Smooth muscle cell (in vitro differentiated cells): ENCODE data around the gene SLC31A1. TPM values are rescaled to one million over a fixed set of nuclear protein-coding genes. Genes with fewer than 3 reads are reported as not detected.
A peak's percentile ranks its signal among the peaks of the same experiment; 100 is the strongest.

Source experiments
- DNase-seq: peaks from one replicate; lab custom pipeline; 2025; ENCODE audit not compliant: unreplicated experiment; lab: John Stamatoyannopoulos, UW
- H2AFZ ChIP-seq: fragments of 200-600 bp; sonication (generic); 2 replicates; pipeline ENCODE4 v1.6.0; 2016; ENCODE audit warnings: antibody characterized with exemption, low read depth, mild to moderate bottlenecking
- H3F3A ChIP-seq: fragments of 200-600 bp; sonication (generic); 2 replicates; pipeline ENCODE4 v1.6.0; 2017; ENCODE audit warnings: antibody characterized with exemption, low read depth
- H3K27ac ChIP-seq: fragments of 200-600 bp; sonication (generic); 2 replicates; pipeline ENCODE4 v1.5.1; 2016; ENCODE audit warnings: low read depth, mild to moderate bottlenecking
- H3K27me3 ChIP-seq: fragments of 200-600 bp; sonication (generic); 2 replicates; pipeline ENCODE4 v1.6.1; 2016; ENCODE audit warnings: low read depth, mild to moderate bottlenecking
- H3K36me3 ChIP-seq: fragments of 200-600 bp; sonication (generic); 2 replicates; pipeline ENCODE4 v1.5.1; 2016; ENCODE audit warnings: low read depth
- H3K4me1 ChIP-seq: fragments of 200-600 bp; sonication (generic); 2 replicates; pipeline ENCODE4 v1.5.1; 2016; ENCODE audit warnings: low read depth
- H3K4me2 ChIP-seq: fragments of 200-600 bp; sonication (generic); 2 replicates; pipeline ENCODE4 v1.6.0; 2016; ENCODE audit warnings: mild to moderate bottlenecking
- H3K4me3 ChIP-seq: fragments of 200-600 bp; sonication (generic); 2 replicates; pipeline ENCODE4 v1.5.1; 2016; ENCODE audit warnings: mild to moderate bottlenecking
- H3K79me2 ChIP-seq: fragments of 200-600 bp; sonication (generic); 2 replicates; pipeline ENCODE4 v1.6.0; 2016; ENCODE audit warnings: low read depth, mild to moderate bottlenecking
- H3K9ac ChIP-seq: fragments of 200-600 bp; sonication (generic); 2 replicates; pipeline ENCODE4 v1.6.0; 2016; ENCODE audit warnings: low read depth
- H3K9me3 ChIP-seq: fragments of 200-600 bp; sonication (generic); replicated peaks from 2 replicates; pipeline ENCODE4 v1.5.1; 2016; ENCODE audit warnings: low read depth
- H4K20me1 ChIP-seq: fragments of 200-600 bp; sonication (generic); 2 replicates; pipeline ENCODE4 v1.6.0; 2016; ENCODE audit warnings: low read depth
- WGBS: methylation state at CpG from one replicate; pipeline ENCODE4 v1.1.7; 2016; ENCODE audit warnings: low lambda C conversion rate; 5-methylcytosine and 5-hydroxymethylcytosine counted together
- polyA plus RNA-seq: library from polyadenylated mRNA; unstranded; fragments of >200 nt; fragmentation: Nextera tagmentation; extraction: Ambion mirVana; gene quantifications from 2 replicates; pipeline ENCODE4 v1.2.1, GENCODE V29; 2016
- total RNA-seq: library from RNA; depleted of rRNA; stranded (reverse); fragments of >200 nt; gene quantifications from 2 replicates; pipeline ENCODE4 v1.2.3, GENCODE V29; 2014
- TF ChIP-seq, protein P1 (sequence below): fragments of 200-600 bp; sonication (generic); IDR thresholded peaks from 2 replicates; pipeline ENCODE4 v1.5.1; 2017; ENCODE audit warnings: borderline replicate concordance, mild to moderate bottlenecking, antibody characterized with exemption; ENCODE audit not compliant: insufficient read depth, poor library complexity, severe bottlenecking

SLC31A1 gene
- total and polyA plus RNA-seq, 2 experiments from 2014 or later = 34.7 to 35.8 TPM

DNA sequence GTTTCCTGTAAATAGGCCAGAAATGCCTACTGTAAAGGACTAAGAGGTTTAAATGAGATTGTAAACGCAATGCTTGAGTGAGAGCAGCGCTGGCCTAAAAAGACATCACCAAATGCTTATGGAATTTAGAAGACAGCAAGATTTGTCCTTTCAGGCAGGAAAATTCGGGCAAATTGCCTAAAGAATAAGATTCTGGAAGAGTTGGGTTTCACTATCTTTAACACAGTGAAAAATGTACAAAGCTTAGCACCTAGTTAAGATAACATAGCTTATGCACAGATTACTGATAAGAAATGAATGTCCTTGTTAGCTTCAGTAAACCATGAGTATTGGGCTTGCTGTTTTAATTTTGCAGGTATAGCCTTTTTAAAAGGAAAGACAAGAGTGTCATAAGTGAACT lies 4.9 kb upstream of the SLC31A1 start:
- Histone ChIP-seq H3K36me3 (no peaks in the 10 kb centered on the region), H3K27ac (no peak overlapping the region), H3K79me2 (peaks cover 74% of the 10 kb centered on the region), H3K4me1 (peaks cover 8% of the 10 kb centered on the region), H3K27me3 (no peaks in the 10 kb centered on the region), H3K9ac (no peak overlapping the region), H4K20me1 (peaks cover 67% of the 10 kb centered on the region), H3K9me3 (no peaks in the 10 kb centered on the region), H2AFZ (no peak overlapping the region), H3F3A (no peaks in the 10 kb centered on the region), H3K4me2 (no peak overlapping the region), H3K4me3 (no peak overlapping the region)
- TF ChIP-seq, protein P1, sequence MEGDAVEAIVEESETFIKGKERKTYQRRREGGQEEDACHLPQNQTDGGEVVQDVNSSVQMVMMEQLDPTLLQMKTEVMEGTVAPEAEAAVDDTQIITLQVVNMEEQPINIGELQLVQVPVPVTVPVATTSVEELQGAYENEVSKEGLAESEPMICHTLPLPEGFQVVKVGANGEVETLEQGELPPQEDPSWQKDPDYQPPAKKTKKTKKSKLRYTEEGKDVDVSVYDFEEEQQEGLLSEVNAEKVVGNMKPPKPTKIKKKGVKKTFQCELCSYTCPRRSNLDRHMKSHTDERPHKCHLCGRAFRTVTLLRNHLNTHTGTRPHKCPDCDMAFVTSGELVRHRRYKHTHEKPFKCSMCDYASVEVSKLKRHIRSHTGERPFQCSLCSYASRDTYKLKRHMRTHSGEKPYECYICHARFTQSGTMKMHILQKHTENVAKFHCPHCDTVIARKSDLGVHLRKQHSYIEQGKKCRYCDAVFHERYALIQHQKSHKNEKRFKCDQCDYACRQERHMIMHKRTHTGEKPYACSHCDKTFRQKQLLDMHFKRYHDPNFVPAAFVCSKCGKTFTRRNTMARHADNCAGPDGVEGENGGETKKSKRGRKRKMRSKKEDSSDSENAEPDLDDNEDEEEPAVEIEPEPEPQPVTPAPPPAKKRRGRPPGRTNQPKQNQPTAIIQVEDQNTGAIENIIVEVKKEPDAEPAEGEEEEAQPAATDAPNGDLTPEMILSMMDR = no peak
- 66% methylated on average over 3 of the region's 3 CpGs for WGBS
- no peak for DNase-seq

- Histone ChIP-seq H3K9me3 (no peaks in the 10 kb centered on the region), H3K79me2 (peaks cover 81% of the 10 kb centered on the region), H3K36me3 (no peaks in the 10 kb centered on the region), H3K27ac (peak overlapping the region; percentile 63), H3K4me1 (peaks cover 22% of the 10 kb centered on the region), H3K9ac (peak overlapping the region; percentile 3), H2AFZ (no peak overlapping the region), H4K20me1 (peaks cover 59% of the 10 kb centered on the region), H3K4me3 (peak overlapping the region; percentile 82), H3K27me3 (no peaks in the 10 kb centered on the region), H3K4me2 (peak overlapping the region; percentile 96), H3F3A (peaks cover 7% of the 10 kb centered on the region)
- DNase-seq = no peak
- TF ChIP-seq, protein P1 = no peak
- WGBS = 80% methylated on average over 3 of the region's 3 CpGs
Measured at GRCh38 chr9:113219186-113219936, 2.0 kb upstream of the SLC31A1 start.

DNA sequence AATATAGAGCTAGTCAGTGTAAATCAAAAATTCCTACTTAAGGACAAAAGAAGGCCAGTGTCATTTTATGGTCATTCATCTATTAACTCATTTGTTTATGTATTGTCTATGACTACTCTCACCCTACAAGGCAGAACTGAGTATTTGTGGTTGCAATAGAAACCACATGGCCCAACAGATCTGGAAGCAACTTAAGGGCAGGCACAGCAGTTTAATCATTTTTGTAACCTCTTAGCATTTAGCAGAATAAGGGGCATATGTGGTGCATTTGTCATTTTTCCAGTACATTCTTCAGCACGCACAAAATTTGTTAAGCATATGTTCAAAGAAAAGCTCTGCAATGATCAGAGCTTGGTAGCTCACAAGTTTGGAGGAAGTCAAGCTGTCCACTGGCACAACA lies 1.4 kb upstream of the SLC31A1 start:
- peak overlapping the region; percentile 87 for H3K9ac ChIP-seq

More for the DNA sequence above, 1.4 kb upstream of the SLC31A1 start:
- H3K36me3 ChIP-seq = no peaks in the 10 kb centered on the region
- peak overlapping the region; percentile 96 for H3K4me2 ChIP-seq
- no peak overlapping the region for H2AFZ ChIP-seq
- peaks cover 22% of the 10 kb centered on the region for H3K4me1 ChIP-seq
- no peak for DNase-seq
- H3K27me3 ChIP-seq = no peaks in the 10 kb centered on the region
- TF ChIP-seq, protein P1 = no peak
- H3K9me3 ChIP-seq = no peaks in the 10 kb centered on the region
- H3K27ac ChIP-seq = peak overlapping the region; percentile 63
- WGBS = 46% methylated on average over 1 of the region's 1 CpG
- peaks cover 60% of the 10 kb centered on the region for H4K20me1 ChIP-seq
- H3K4me3 ChIP-seq = peak overlapping the region; percentile 82
- peaks cover 81% of the 10 kb centered on the region for H3K79me2 ChIP-seq
- H3F3A ChIP-seq = peaks cover 7% of the 10 kb centered on the region
